CD4-positive, alpha-beta memory T cell (primary cell): ENCODE measurements around the gene ATAD3B. TPM values are rescaled to one million over a fixed set of nuclear protein-coding genes. Genes with fewer than 3 reads are reported as not detected.

Experiments used
- CTCF ChIA-PET: fragments of 350-600 bp; sonication (Branson Sonifier 250); formaldehyde crosslinking; loops from one replicate; lab custom pipeline; 2021; ENCODE audit warnings: inconsistent platforms; ENCODE audit not compliant: partially characterized antibody; lab: Charles Lee
- POLR2A ChIA-PET: fragments of 350-600 bp; sonication (Branson Sonifier 250); formaldehyde crosslinking; loops from one replicate; lab custom pipeline; 2021; ENCODE audit not compliant: partially characterized antibody; lab: Charles Lee
- DNase-seq, 5 donors: peaks; one replicate each; pipeline versions ENCODE4 v3.0.0 to v3.0.0-alpha.2; 2020 to 2022; ENCODE audit warnings: mixed read lengths in 1 of 5
- H3K27ac ChIP-seq: one replicate; pipeline ENCODE4 v1.7.0; 2013; ENCODE audit warnings: low read depth, low read length
- H3K27me3 ChIP-seq: 2 replicates; pipeline ENCODE4 v1.7.0; 2013; ENCODE audit warnings: mild to moderate bottlenecking, low read length, moderate library complexity; ENCODE audit not compliant: insufficient read depth
- H3K36me3 ChIP-seq: 2 replicates; pipeline ENCODE4 v1.7.0; 2013; ENCODE audit warnings: mild to moderate bottlenecking, low read length, moderate library complexity; ENCODE audit not compliant: insufficient read depth
- H3K4me1 ChIP-seq: 2 replicates; pipeline ENCODE4 v1.7.0; 2013; ENCODE audit warnings: mild to moderate bottlenecking, low read length, moderate library complexity; ENCODE audit not compliant: insufficient read depth
- H3K4me3 ChIP-seq, 2 donors: one replicate each; pipeline ENCODE4 v1.7.0; 2013; ENCODE audit warnings: low read length in 2 of 2, mild to moderate bottlenecking in 1 of 2
- H3K9me3 ChIP-seq, 2 donors: one replicate each; pipeline ENCODE4 v1.7.0; 2013; ENCODE audit warnings: low read length in 2 of 2, control low read depth in 1 of 2; ENCODE audit not compliant: control insufficient read depth in 1 of 2
- H3K27ac Mint-ChIP-seq, 7 donors: one replicate each; pipeline ENCODE4 v1.8.0; 2020 to 2021; ENCODE audit warnings: mixed read lengths in 7 of 7, mild to moderate bottlenecking in 6 of 7, inconsistent platforms in 3 of 7, moderate library complexity in 3 of 7
- H3K27me3 Mint-ChIP-seq, 2 donors: one replicate each; pipeline ENCODE4 v1.8.0; 2020 to 2021; ENCODE audit warnings: mixed read lengths in 2 of 2
- H3K36me3 Mint-ChIP-seq, 2 donors: one replicate each; pipeline ENCODE4 v1.8.0; 2020 to 2021; ENCODE audit warnings: mixed read lengths in 2 of 2, inconsistent platforms in 1 of 2, mild to moderate bottlenecking in 1 of 2
- H3K4me1 Mint-ChIP-seq, 4 donors: one replicate each; pipeline ENCODE4 v1.8.0; 2020 to 2021; ENCODE audit warnings: mixed read lengths in 4 of 4, mild to moderate bottlenecking in 1 of 4
- H3K4me3 Mint-ChIP-seq, 8 donors: one replicate each; pipeline ENCODE4 v1.8.0; 2020 to 2021; ENCODE audit warnings: mixed read lengths in 8 of 8, mild to moderate bottlenecking in 7 of 8, moderate library complexity in 6 of 8, inconsistent platforms in 3 of 8
- H3K9me3 Mint-ChIP-seq, 8 donors: one replicate each; pipeline ENCODE4 v1.8.0; 2020 to 2021; ENCODE audit warnings: mixed read lengths in 8 of 8, mild to moderate bottlenecking in 5 of 8, inconsistent platforms in 3 of 8, moderate library complexity in 1 of 8
- intact Hi-C: fragments of 100-400 bp; cut with micrococcal nuclease; formaldehyde crosslinking; loops from one replicate; pipeline ENCODE4 v1.15.1; 2023
- polyA plus RNA-seq, 2 donors: library from polyadenylated mRNA; unstranded; fragments of 300-500 nt; fragmentation: Illumina TruSeq; gene quantifications; one replicate each; pipeline ENCODE4 v1.2.3, GENCODE V29; 2021
- total RNA-seq, 2 experiments: library from RNA; stranded (reverse); gene quantifications; one replicate each; pipeline ENCODE4 v1.2.3, GENCODE V29; 2021

Gene ATAD3B
- total and polyA plus RNA-seq, 4 experiments from 2014 or later = 2.9 to 53.8 (median 29.6) TPM

GRCh38 chr1:1437904-1438376 lies 33.6 kb upstream of the ATAD3B start:
- H3K4me1 Mint-ChIP-seq = peaks cover 0 to 8% (median 3%) of the 10 kb centered on the region in 4 donors
- CTCF ChIA-PET = no interaction called here

GRCh38 chr1:1438531-1439381 lies 32.8 kb upstream of the ATAD3B start:
- peak in 1 of 5 donors; percentile 13 for DNase-seq
- ChIA-PET CTCF (interaction anchor here (0.6 kb wide), 1 partner anchor 436 kb away, joined by 4 read pairs; no protein-coding TSS in a partner anchor), POLR2A (no interaction called here)
- Histone ChIP-seq H3K4me3 (no peak overlapping the region), H3K4me1 (peaks cover 7% of the 10 kb centered on the region), H3K36me3 (no peaks in the 10 kb centered on the region), H3K9me3 (no peaks in the 10 kb centered on the region), H3K27me3 (peaks cover 22% of the 10 kb centered on the region), H3K27ac (no peak overlapping the region)
- H3K27ac Mint-ChIP-seq = no peak overlapping the region
- intact Hi-C loops = no loop called here
- H3K27me3 Mint-ChIP-seq = peaks cover 4 to 12% of the 10 kb centered on the region in 2 donors
- H3K9me3 Mint-ChIP-seq = no peaks in the 10 kb centered on the region
- H3K36me3 Mint-ChIP-seq = no peaks in the 10 kb centered on the region
- peaks cover 0 to 8% (median 3%) of the 10 kb centered on the region in 4 donors for H3K4me1 Mint-ChIP-seq
- H3K4me3 Mint-ChIP-seq = no peak overlapping the region

More at GRCh38 chr1:1437904-1438376, 33.6 kb upstream of the ATAD3B start:
- Mint-ChIP-seq H3K9me3 (no peaks in the 10 kb centered on the region), H3K4me3 (no peak overlapping the region), H3K36me3 (no peaks in the 10 kb centered on the region), H3K27ac (no peak overlapping the region), H3K27me3 (peaks cover 6 to 12% of the 10 kb centered on the region in 2 donors)
- Histone ChIP-seq H3K36me3 (no peaks in the 10 kb centered on the region), H3K27ac (no peak overlapping the region), H3K27me3 (peaks cover 24% of the 10 kb centered on the region), H3K9me3 (no peaks in the 10 kb centered on the region), H3K4me3 (no peak overlapping the region), H3K4me1 (peaks cover 7% of the 10 kb centered on the region)
- intact Hi-C loops = no loop called here
- peak in 1 of 5 donors; percentile 22 for DNase-seq
- POLR2A ChIA-PET = no interaction called here

GRCh38 chr1:1439546-1440261 lies 31.9 kb upstream of the ATAD3B start:
- POLR2A ChIA-PET = no interaction called here
- peak in 1 of 5 donors; percentile 5 for DNase-seq
- Histone ChIP-seq H3K27me3 (peaks cover 17% of the 10 kb centered on the region), H3K4me1 (peaks cover 7% of the 10 kb centered on the region), H3K9me3 (no peaks in the 10 kb centered on the region), H3K4me3 (no peak overlapping the region), H3K27ac (no peak overlapping the region), H3K36me3 (no peaks in the 10 kb centered on the region)
- H3K4me1 Mint-ChIP-seq = peaks cover 0 to 8% (median 3%) of the 10 kb centered on the region in 4 donors
- CTCF ChIA-PET = interaction anchor here (1.2 to 1.5 kb wide), 2 partner anchors 11 to 134 kb away, joined by 3 to 5 read pairs; no protein-coding TSS in a partner anchor
- no peak overlapping the region for H3K4me3 Mint-ChIP-seq
- no peaks in the 10 kb centered on the region for H3K36me3 Mint-ChIP-seq
- intact Hi-C loops = loop anchor here (2.0 kb wide), 1 partner anchor 407 kb away; no protein-coding TSS in a partner anchor
- H3K27ac Mint-ChIP-seq = no peak overlapping the region
- no peaks in the 10 kb centered on the region for H3K9me3 Mint-ChIP-seq
- H3K27me3 Mint-ChIP-seq = peaks cover 4 to 12% of the 10 kb centered on the region in 2 donors

GRCh38 chr1:1440262-1441001 lies 31.1 kb upstream of the ATAD3B start:
- intact Hi-C loops = loop anchor here (2.0 kb wide), 1 partner anchor 408 kb away; no protein-coding TSS in a partner anchor
- H3K27me3 Mint-ChIP-seq = peaks cover 0 to 10% of the 10 kb centered on the region in 2 donors

DNA sequence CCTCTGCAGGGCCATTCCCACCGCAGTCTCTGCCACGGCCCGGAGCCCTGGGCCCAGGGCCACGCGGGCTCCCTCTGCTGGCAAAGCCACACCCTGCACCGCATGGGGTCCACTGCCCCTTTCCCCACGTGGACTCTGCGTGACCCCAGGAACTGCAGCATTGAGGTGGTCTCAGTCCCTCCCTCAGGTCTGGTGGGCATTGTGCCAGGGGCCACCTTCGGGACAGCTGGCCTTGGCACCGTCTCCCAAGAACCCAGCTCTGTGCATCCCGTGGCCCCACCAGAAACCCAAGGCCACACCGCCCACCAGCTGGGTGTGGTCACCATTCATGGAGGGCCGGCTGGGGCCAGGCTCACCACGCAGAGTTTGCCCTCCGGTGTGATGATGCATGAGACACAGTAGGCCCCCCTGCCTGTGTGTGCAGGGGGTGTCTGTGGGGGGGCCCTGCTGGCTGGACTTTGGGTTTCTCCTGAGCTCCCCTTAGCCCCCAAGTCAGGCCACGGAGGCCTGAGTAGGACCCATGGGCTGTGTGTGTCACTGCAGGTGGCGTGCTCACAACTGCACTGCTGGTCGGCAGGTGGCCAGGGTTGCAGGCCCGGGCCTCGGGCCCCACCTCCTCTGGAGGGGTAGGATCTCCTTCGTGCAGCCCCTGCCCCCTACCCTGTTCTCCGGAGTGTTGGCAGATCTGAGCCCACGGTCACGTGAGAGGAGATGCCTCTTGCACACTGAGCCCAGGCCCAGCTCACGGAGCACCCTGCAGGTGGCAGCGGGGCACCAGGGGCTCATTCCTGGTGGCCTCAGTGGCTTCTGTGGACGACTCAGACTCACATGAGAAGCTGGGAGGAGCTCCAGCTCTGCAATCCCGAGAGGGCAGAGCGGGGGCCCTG lies 30.3 kb upstream of the ATAD3B start:
- no peaks in the 10 kb centered on the region for H3K36me3 Mint-ChIP-seq
- DNase-seq = peak; percentile 37 to 48 (median 43)
- ChIA-PET POLR2A (interaction anchor here (1.1 kb wide), 1 partner anchor 34 kb away, joined by 3 read pairs; the partner anchor contains the start of gene MRPL20), CTCF (interaction anchor here (0.6 to 1.6 kb wide), 7 partner anchors 9 to 136 kb away, joined by 3 to 5 read pairs (median 4); no protein-coding TSS in a partner anchor)
- Histone ChIP-seq H3K9me3 (no peaks in the 10 kb centered on the region), H3K36me3 (no peaks in the 10 kb centered on the region), H3K27me3 (peaks cover 8% of the 10 kb centered on the region), H3K4me3 (no peak overlapping the region), H3K27ac (no peak overlapping the region), H3K4me1 (peaks cover 3% of the 10 kb centered on the region)
- H3K9me3 Mint-ChIP-seq = no peaks in the 10 kb centered on the region
- peaks cover 0 to 8% of the 10 kb centered on the region in 2 donors for H3K27me3 Mint-ChIP-seq
- no peak overlapping the region for H3K4me3 Mint-ChIP-seq
- no peak overlapping the region for H3K27ac Mint-ChIP-seq
- H3K4me1 Mint-ChIP-seq = peaks cover 0 to 4% (median under 1%) of the 10 kb centered on the region in 4 donors
- intact Hi-C loops = loop anchor here (2.0 kb wide), 1 partner anchor 408 kb away; no protein-coding TSS in a partner anchor

More at GRCh38 chr1:1440262-1441001, 31.1 kb upstream of the ATAD3B start:
- ChIA-PET CTCF (interaction anchor here (0.6 to 1.6 kb wide), 6 partner anchors 9 to 135 kb away, joined by 3 to 5 read pairs (median 4); no protein-coding TSS in a partner anchor), POLR2A (interaction anchor here (1.1 kb wide), 1 partner anchor 33 kb away, joined by 3 read pairs; the partner anchor contains the start of gene MRPL20)
- Mint-ChIP-seq H3K4me3 (no peak overlapping the region), H3K36me3 (no peaks in the 10 kb centered on the region), H3K9me3 (no peaks in the 10 kb centered on the region), H3K4me1 (peaks cover 0 to 4% (median 2%) of the 10 kb centered on the region in 4 donors), H3K27ac (no peak overlapping the region)
- H3K9me3 ChIP-seq = no peaks in the 10 kb centered on the region
- peaks cover 12% of the 10 kb centered on the region for H3K27me3 ChIP-seq
- H3K4me3 ChIP-seq = no peak overlapping the region
- no peak overlapping the region for H3K27ac ChIP-seq
- peaks cover 7% of the 10 kb centered on the region for H3K4me1 ChIP-seq
- no peaks in the 10 kb centered on the region for H3K36me3 ChIP-seq
- peak in 1 of 5 donors; percentile 16 for DNase-seq
